Retina (tissue), 1 donor: ENCODE data around the gene CRYBA4.
"Not testable (repeated sequence)": the region's sequence is repeated elsewhere in the genome, so short reads cannot be mapped to it uniquely, and the experiment has no call there.

Experiments
- DNase-seq: peaks from one replicate; pipeline ENCODE4 v3.0.0-alpha.2; 2016

CRYBA4 gene

DNA sequence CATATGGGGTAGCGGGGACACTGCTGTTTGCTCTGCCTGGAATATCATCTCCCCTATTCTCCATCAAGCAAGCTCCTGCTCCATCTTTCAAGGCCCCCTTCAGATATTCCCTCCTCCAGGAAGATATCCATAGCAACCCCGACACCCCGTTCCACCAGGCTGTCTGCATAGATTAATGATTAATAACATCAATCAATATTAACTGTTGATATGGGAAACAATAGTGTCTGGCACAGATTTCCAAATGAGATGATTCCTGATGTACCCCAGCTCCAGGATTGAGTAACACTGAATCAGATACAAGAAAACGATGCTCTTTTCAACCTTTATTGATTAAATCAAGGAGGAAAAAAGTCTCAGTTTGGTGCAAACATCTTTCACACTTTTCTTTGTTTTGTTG lies 24.3 kb upstream of the CRYBA4 start:
- no peak for DNase-seq

- no peak for DNase-seq
Measured at GRCh38 chr22:26599505-26599904, 22.3 kb upstream of the CRYBA4 start.

DNA sequence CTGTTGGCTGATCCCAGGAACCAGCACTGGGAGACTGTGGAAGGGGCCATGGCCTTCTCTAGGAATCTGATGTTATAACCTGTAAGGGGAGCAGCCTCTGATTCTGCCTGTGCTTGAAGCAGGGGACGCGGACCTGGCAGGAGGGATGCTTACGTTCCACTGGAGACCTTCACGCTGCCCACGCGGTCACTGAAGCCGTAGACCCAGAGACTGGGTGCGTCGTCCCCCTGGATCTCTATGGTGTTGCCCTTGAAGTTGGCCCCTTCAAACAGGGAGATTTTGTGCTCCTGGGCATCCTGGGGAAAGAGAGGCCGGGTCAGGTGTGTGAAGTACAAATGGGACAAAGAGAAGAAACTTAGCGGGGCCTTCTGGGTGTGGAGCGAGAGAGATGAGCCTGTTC lies 20.0 kb upstream of the CRYBA4 start:
- DNase-seq = no peak

GRCh38 chr22:26602127-26602526 lies 19.6 kb upstream of the CRYBA4 start:
- DNase-seq = no peak

GRCh38 chr22:26604368-26604767 lies 17.4 kb upstream of the CRYBA4 start:
- DNase-seq = no peak

DNA sequence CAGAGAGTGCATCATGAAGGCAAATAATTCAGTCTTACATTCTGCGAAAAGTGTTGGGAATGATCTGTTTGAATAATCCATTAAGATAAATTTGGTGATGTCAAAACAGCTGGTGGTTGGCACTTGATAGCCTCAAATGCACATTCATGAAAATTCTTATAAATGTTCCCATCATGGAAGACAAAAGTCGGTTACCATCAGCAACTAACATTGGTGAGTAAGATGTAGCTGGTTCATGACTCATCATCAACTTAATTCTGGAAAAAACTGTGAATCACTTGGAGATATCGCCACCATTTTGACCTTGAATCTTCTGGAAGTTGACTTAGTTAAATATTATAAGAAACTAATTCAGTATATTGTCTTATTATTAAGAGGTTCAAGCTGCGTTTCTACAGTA lies 15.2 kb upstream of the CRYBA4 start:
- DNase-seq = no peak

DNA sequence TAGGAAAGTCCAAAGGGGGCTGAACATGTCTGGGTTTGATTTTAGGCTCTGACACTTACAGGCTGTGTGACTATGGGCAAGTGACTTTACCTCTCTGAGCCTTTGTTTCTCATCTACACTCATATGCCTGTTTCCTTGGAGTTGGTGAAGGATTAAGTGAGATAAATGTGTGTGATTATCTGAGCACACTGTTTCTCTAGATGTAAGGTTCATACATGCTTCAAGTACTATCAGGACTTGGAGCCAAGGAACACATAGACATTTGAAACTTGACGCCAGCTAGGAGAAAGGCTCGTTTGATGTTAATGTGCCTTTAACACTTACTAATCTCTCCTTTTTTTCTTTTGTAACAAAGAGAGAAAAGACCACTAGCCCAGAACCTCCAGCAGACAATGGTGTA lies 13.6 kb upstream of the CRYBA4 start:
- DNase-seq = no peak

- DNase-seq = no peak
Measured at GRCh38 chr22:26609287-26609686, 12.5 kb upstream of the CRYBA4 start.

- no peak for DNase-seq
Measured at GRCh38 chr22:26610072-26610958, 11.4 kb upstream of the CRYBA4 start.

DNA sequence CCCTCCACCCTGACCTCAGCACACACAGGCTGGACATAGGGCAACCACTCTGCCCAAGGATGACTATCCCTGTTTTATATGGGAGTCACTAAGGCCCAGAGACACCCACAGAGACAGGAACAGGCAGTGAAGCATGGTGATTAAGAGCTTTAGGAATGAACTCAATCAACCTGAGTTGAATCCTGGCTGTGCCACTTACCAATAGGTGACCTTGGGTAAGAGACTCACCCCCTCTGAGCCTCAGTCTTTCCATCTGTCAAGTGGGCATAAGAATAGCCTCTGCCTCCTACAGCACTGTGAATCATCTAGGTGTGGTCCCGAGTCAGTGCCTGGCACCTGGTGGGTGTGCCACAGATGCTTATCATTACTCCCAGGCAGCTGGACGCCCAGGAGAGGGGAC lies 10.8 kb upstream of the CRYBA4 start:
- DNase-seq = no peak

DNA sequence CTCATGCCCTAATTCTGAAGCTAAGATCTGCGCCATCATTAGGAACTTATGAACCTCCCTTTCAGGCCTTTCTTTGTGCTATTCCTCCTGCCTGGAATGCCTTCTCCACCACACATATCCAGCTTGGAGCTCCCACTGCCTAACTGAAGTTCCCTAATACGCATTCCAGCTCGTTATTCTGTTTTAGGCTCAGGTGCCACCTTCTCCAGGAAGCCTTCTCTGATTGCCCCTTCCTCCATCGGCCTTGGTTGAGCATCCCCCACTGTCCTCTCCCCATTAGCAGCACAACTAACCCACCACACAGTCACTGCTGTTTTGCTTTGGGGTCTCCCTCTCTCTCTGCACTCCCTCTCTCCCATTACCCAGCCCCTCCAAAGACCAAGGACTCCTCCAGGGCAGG lies 9.1 kb upstream of the CRYBA4 start:
- DNase-seq = no peak

DNA sequence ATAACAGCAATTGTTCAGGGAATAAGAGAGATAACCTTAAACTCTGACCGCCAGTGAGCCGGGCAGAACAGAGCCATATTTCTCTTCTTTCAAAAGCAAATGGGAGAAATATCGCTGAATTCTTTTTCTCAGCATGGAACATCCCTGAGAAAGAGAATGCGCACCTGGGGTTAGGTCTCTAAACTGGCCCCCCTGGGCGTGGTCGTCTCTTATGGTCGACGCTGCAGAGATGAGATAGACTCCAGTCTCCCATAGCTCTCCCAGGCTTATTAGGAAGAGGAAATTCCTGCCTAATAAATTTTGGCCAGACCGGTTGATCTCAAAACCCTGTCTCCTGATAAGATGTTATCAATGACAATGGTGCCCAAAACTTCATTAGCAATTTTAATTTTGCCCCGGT lies 8.0 kb upstream of the CRYBA4 start:
- DNase-seq = not testable (repeated sequence)

DNA sequence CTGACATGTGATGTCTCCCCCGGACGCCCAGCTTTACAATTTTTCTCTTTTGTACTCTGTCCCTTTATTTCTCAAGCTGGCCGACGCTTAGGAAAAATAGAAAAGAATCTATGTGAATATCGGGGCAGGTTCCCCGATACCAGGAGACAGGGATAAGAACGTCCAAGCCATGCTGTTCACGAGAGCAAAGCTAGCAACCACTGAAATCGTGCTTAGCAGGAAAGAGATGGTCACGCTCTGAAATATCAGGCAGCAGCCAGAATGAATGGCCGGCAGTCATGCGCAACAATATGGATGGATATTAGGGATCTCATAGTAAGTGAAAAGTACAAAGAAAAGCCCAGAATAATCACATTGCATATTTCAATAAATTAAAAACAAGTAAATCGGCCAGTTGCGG lies 7.4 kb upstream of the CRYBA4 start:
- DNase-seq = no peak

DNA sequence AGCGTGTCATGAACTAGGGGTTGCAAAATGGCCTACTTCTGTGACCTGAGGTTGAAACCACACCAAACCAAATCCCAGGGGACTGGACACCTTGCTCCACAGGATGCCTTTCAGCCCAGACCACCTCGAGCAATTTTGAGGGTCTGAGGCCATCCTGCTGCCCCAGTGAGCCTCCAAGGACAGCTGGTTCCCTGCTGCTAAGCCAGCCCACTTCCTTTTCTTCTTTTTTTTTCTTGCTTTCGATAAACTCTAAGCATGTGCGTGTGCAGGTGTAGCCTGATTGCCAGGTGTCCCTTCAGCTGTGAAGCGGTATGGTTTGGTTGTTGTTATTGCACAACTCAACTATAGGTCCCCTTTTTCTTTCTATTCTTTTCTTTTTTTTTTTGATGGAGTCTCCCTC lies 6.6 kb upstream of the CRYBA4 start:
- no peak for DNase-seq

DNA sequence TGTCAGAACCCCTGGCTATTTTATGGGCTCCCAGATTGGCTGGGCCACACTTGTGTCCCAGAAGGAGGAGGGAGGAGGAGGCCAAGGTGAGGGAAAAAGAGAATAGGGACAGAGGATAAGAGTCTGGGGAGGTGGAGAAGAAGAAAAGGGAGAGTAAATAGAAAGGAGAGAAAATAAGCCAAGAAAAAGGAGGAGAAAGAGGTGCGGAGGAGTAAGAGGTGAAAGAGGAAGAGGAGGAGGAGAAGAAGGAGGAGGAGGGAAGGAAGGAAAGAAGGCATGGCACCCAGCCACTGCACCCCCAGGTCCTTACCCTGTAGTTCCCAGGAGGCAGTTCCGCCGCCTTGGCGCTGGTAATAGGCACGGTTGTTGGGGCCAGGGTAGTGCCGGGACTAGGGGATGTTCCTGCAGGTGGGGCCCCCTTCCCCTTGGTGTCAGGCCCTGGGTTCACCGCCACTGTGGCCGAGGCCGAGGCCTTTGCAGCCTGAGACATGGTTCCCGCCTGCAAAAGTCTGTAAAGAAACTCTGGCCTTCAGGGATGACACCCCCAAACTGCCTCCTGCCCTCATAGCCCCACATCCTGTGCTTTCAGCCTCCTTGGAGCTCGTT lies 5.8 kb upstream of the CRYBA4 start:
- no peak for DNase-seq

DNA sequence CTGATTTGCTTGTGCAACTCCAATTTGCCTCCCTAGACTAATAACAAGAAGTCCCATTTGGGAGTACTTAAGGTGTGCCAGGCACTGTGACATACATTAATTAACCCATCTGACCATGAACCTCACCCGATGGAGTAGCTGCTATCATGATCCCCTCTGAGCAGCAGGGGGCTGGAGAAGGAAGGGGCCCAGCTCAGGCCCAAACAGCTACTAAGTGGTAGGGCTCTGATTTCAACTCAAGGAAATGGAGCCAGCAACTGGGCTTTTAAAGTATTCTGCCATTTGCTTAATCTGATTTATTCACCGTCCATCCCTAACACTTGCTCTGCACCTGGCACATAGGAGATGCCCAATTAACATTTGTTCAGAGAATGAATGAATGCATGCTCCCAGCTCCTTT lies 5.1 kb upstream of the CRYBA4 start:
- DNase-seq = no peak

- DNase-seq = no peak
Measured at GRCh38 chr22:26617271-26618199, 4.2 kb upstream of the CRYBA4 start, which contains the start of gene CRYBB1. Gene CRYBB1 (minus strand): TSS chr22:26618027. CDS start chr22:26616319, 1,708 bp downstream.

DNA sequence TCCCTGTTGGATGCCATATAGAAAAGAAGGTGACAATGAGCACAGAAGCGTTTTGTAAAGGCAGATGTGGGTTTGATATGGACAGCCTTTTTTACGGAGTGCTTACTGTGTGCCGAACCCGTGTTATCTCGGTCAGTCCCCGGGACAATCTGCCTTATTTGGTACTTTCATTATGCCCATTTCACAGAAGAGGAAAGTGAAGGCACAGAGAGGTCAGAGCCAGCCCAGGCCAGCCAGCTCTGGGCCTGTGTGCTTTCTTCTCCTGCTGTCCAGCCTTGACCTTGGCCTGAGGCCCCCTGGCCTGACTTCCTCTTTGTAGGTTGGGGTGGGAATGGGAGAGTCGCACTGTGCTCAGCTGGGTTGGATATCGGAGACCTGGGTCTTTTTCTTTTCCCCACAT lies 3.3 kb upstream of the CRYBA4 start:
- no peak for DNase-seq

GRCh38 chr22:26619510-26619909 lies 2.3 kb upstream of the CRYBA4 start:
- no peak for DNase-seq

DNA sequence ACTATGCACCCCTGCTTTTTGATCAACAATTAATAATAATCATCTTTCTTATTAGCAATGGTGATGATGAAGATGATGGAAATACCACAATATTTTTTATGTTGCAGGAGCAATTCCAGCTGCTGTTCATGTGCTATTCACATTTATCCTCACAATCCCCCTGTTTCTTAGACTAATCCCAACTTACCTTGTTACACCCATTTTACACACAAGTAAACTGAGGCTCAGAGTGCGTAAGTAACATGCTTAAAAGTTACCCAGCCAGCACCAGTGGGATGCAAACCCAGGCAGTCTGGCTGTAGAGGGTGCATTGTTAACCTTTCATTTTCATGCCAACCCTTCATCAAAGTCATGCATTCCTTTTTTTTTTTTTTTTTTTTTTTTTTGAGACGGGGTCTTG lies 1.6 kb upstream of the CRYBA4 start:
- no peak for DNase-seq

DNA sequence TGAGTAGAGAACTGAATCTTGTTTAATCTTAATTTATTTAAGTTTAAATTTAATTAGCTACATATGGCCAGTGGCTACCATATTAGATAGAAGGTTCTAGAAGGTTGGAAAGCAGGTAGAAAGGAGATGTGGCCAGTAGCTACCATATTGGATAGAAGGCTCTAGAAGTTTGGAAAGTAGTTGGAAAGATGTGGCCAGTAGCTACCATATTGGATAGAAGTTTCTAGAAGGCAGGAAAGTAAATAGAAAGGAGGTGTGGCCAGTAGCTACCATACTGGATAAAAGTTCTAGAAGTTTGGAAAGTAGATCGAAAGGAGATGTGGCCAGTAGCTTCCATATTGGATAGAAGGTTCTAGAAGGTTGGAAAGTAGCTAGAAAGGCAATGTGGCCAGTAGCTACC lies 2.2 kb downstream of the CRYBA4 start:
- no peak for DNase-seq

- no peak for DNase-seq
Measured at GRCh38 chr22:26624803-26625202, 3.0 kb downstream of the CRYBA4 start.

- no peak for DNase-seq
Measured at GRCh38 chr22:26629988-26630761, 8.4 kb downstream of the CRYBA4 start.
